GM21723 (cell line): ENCODE results near the gene MLLT3.

ENCODE experiments used
- ATAC-seq: cut with Tn5 transposase; IDR thresholded peaks from one replicate; pipeline ENCODE4 v1.9.1; 2021; ENCODE audit warnings: mild to moderate bottlenecking, moderate library complexity; ENCODE audit not compliant: unreplicated experiment

MLLT3 gene

GRCh38 chr9:20391208-20391607 is 231.1 kb downstream of the MLLT3 start:
- ATAC-seq, result no peak

DNA sequence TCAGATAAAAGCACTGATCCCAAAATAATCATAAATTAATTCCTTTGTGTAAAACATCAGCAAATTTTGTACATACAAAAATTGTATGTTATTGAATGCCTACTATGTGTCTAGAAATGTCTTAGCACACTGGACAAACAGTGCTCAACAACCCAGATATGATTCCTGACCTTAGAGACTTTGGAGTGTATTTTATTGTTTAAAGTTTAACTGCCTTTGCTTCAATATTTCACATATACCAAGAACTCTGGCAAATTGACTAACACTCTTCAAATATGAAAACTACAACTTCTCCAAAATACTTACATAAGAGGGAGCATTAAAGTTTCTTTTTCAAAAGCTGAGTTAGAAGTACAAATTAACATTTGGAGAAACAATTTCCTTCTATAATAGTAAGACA is 231.9 kb downstream of the MLLT3 start:
- no peak for ATAC-seq

DNA sequence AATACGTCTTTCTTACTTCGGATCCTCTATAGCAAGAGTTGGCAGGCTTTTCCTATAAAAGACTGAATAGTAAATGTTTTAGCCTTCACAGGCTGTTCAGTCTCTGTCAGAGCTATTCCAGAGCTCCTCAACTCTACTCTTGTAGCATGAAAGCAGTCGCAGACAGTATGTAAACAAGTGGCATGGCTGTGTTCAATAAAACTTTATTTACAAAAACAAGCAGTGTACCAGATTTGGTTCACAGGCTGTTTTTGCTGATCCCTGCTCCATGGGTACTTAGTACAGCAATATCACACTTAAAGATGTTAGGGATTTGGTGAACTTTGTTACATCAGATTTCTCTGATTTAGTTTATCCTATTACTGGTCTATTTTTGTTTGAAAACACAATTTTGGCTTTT is 235.2 kb downstream of the MLLT3 start:
- ATAC-seq, result no peak

DNA sequence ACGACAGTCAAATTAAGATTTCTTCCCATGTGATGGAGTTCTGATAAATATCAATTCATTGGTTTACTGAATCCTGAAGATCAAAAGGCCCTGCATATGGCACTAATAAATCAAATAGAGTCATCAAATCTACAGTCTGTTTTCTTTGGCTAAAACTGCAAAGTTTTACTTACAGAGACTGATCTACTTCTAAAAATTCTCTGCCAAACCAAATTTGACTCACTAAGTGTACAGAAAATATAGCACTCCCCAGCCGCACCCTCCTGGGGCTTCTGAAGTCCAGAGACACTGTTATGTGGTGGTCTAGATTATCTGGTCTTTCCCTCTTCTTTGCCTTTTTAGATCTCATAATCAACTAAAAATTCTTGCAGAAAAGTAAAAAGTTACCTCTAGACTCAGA is 237.7 kb downstream of the MLLT3 start:
- ATAC-seq, result no peak

DNA sequence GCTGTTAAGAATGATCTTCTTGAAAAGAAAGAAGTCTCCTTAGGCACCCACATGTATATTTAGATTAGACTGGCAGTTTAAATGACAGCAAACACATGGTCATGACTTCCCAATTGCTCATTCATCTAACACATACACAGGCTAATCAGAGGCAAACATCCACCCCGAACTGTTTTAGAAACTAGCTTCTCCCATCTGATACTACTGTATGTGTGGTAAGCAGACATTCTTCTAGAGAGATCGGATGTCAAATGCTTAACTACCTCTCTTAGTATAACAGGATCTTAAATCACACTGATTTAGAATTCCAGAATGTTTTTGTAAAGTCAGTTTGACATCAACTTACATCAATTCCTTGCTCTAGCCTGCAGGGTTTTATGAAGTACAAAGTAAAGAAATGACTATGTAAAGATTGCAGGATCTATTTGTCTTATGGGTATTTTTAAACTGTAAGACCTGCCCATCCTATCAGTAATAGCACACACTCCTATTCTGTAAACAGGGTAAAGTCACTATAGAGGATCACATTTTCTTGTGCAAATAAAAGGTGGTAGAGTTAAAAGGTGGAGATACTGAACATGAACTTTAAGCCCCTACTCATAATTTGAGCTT is 239.7 kb downstream of the MLLT3 start:
- peak; percentile 64 for ATAC-seq

DNA sequence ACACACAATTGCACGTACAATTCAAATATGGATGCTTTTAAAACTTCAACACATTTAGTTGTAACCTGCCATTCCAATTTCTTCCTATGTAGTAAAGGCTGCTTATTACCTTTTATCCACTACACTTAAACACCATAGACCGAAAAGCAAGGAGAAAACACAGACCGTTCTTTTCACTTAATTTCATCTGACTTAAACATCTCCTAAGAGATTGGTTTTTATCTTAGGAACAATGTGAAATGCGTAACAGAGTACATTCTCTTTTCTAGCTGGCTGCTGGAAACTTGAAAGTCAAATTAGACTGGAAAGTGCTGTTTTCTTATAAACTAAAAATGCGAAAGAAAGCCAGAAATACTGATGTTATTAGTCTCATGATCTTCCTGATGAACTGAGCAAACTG is 241.8 kb downstream of the MLLT3 start:
- no peak for ATAC-seq

- no peak for ATAC-seq
Observed at GRCh38 chr9:20379804-20380225, 242.5 kb downstream of the MLLT3 start.

DNA sequence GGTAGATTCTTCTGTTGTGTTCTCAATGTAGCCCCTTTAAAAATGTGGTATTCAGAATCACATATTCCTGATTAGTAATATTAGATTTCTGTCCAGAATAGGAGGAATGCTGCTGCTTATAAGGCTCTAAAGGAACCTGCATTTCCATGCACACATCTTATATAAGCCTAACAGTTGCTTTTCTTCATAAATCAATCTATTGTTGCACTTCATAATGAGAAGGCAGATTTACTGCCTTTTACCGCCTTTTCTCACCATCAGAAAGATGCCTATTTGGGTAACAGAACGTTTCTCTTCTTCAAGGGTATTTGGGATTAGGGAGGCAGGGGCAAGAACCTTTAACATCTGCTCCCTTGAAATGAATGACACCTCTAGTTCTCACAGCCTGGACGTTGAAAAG is 243.4 kb downstream of the MLLT3 start:
- no peak for ATAC-seq

DNA sequence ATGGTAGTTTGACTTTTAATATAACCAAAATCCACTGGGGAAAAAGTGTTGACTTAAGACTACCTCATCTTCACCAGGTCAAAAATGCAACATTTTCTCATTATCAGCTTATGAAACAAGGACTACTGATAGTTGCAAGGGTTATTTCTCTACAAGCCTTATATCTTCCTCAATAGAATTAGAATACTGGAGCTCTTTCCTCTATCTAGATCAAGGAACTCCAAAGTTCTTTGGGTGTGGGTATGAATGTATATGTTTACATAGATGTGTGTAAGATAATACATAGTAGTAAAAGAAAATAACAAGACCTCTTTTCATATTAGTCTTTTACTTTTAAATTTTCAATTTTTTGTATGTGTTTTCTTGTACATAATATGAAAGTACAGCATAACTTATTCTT is 244.5 kb downstream of the MLLT3 start:
- ATAC-seq, result no peak

- no peak for ATAC-seq
Observed at GRCh38 chr9:20376731-20377375, 245.4 kb downstream of the MLLT3 start.

DNA sequence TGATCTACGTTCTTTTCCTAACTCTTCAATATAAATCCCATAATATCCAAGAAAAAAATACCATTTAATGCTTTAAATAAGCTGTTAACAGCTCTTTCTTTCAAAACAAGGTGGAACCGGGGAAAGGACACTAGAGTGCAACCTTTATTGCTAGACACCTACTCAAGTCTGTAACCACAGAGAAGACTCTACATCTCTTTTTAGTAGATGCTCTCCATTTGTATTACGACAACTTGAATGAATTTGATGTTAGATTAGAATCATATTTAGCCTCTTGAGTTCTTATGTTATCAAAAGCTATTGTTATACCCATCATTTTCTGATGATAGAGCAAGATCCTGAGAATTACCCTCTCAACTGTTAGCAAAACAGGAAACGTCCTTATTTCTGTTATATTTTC is 246.3 kb downstream of the MLLT3 start:
- no peak for ATAC-seq

DNA sequence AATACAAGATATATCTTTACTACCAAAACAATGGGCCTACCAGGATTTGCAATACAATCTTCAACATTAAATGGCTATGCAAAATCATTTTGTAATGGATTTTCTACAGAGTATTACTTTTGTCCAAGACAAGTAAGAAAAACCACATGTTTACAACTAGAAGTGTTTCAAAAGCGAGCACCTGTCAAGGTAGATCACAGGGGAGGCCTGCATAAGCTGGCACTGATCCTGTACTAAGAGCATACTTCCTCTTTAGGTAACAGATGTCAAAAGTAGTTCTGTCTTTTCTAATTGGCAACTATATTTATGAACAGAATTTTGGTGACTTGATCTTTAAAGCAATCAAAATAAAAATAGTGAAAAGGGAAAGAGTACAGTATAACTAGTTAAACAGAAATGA is 249.0 kb downstream of the MLLT3 start:
- ATAC-seq, result peak; percentile 50

DNA sequence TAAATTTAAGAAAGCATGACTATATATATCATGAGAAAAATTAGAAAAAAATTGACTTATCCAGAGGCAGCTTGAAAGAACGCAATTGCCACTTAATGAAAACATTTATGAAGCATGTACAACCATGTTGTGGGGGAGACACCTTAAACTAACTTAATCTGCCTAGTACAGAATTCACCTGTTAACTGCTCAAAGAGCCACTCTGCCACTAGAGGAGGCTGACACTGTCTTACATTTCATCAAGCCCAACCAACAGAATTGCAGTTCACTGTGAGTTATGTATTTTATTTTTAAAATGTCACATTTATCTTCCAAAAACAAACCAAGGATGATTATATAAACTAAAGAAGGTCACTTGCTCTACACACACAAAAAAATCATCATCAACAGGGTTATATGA is 252.9 kb downstream of the MLLT3 start:
- no peak for ATAC-seq

DNA sequence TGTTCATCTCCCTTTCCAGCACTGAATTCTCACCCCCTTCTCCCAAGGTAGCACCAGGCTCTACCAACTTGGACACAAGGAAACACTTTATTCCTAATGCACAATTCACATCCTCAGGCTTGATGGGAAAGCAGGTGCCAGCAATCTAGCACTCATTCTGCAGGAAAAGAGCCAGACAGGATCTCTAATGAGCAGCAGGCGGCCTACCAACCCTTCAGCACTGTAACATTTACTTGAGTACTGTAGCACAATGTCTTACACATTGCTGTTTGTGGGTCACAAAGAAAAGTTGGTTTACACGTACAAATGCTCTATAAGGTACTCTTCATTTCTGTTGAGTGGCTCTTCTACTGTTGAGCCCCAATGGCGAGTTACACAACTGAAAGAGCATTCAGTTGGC is 254.4 kb downstream of the MLLT3 start:
- ATAC-seq, result no peak

GRCh38 chr9:20364959-20365358 is 257.3 kb downstream of the MLLT3 start:
- no peak for ATAC-seq

GRCh38 chr9:20363233-20363632 is 259.1 kb downstream of the MLLT3 start:
- ATAC-seq, result no peak

GRCh38 chr9:20361656-20362570 is 260.4 kb downstream of the MLLT3 start:
- peak; percentile 82 for ATAC-seq

GRCh38 chr9:20361229-20361628 is 261.1 kb downstream of the MLLT3 start:
- ATAC-seq, result no peak

GRCh38 chr9:20358207-20358606 is 264.1 kb downstream of the MLLT3 start:
- ATAC-seq, result no peak

GRCh38 chr9:20357037-20357432 is 265.3 kb downstream of the MLLT3 start:
- ATAC-seq, result no peak

DNA sequence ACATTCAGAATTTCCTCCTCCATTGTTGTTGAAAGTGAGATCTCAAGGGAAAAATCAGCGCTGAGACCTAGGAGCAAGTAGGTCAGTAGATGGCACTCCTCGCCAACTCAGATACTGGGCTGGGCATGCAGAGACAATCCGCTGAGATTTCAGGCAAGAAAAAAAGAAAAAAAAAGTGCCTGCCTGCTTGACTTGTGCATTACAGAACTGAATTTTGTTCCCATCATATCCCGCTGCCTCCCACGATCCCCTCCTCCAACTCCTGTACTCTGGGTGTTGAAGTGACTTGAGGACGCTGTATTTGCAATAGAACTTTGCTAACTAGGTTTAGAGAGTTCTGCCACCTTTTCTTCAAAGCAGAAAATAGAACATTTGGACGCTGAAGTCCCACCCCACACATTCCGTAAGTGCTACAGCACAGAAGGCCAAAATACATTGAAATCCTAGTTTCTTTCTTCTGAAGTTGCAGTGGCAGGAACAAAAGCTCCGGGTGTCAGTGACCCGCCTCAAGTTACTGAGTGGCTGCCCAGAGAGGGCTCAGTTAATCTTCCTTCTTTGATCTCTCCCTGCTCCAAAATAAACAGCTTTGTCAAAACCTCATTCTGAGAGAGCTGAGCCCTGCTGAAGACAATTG is 265.8 kb downstream of the MLLT3 start:
- peak; percentile 61 for ATAC-seq
